GM23338 (cell line): ENCODE measurements around the gene ACOT13. TPM values are rescaled to one million over a fixed set of nuclear protein-coding genes. Genes with fewer than 3 reads are reported as not detected.

Experiments used
- ATAC-seq: fragments of 200-7000 bp; cut with Tn5 transposase; 3 replicates; pipeline ENCODE4 v1.9.1; 2020
- DNase-seq: peaks from one replicate; pipeline ENCODE4 v3.0.0-alpha.2; 2015; ENCODE audit warnings: low spot score
- H2AFZ ChIP-seq: fragments of 200-600 bp; sonication (generic); 2 replicates; pipeline ENCODE4 v1.8.0; 2016; ENCODE audit warnings: antibody characterized with exemption, mild to moderate bottlenecking, moderate library complexity
- H3F3A ChIP-seq: fragments of 200-600 bp; sonication (generic); replicated peaks from 2 replicates; pipeline ENCODE4 v1.8.0; 2017; ENCODE audit warnings: antibody characterized with exemption, mixed run types, low read depth
- H3K27ac ChIP-seq: fragments of 200-600 bp; sonication (generic); 2 replicates; pipeline ENCODE4 v1.6.1; 2016; ENCODE audit warnings: low read depth
- H3K27me3 ChIP-seq: fragments of 200-600 bp; sonication (generic); 2 replicates; pipeline ENCODE4 v1.8.0; 2016; ENCODE audit warnings: mild to moderate bottlenecking, mixed run types, moderate library complexity; ENCODE audit not compliant: insufficient read depth
- H3K36me3 ChIP-seq: fragments of 200-600 bp; sonication (generic); 2 replicates; pipeline ENCODE4 v1.8.0; 2016; ENCODE audit warnings: mild to moderate bottlenecking; ENCODE audit not compliant: insufficient read depth
- H3K4me1 ChIP-seq: fragments of 200-600 bp; sonication (generic); 2 replicates; pipeline ENCODE4 v1.8.0; 2016; ENCODE audit warnings: mild to moderate bottlenecking, moderate library complexity; ENCODE audit not compliant: insufficient read depth
- H3K4me2 ChIP-seq: fragments of 200-600 bp; sonication (generic); 2 replicates; pipeline ENCODE4 v1.7.1; 2017; ENCODE audit warnings: mixed run types
- H3K4me3 ChIP-seq: fragments of 200-600 bp; sonication (generic); 2 replicates; pipeline ENCODE4 v1.6.1; 2016; ENCODE audit warnings: mixed run types
- H3K79me2 ChIP-seq: fragments of 200-600 bp; sonication (generic); replicated peaks from 2 replicates; pipeline ENCODE4 v1.8.0; 2017; ENCODE audit warnings: mild to moderate bottlenecking; ENCODE audit not compliant: insufficient read depth
- H3K9me2 ChIP-seq: fragments of 200-600 bp; sonication (generic); 2 replicates; pipeline ENCODE4 v1.8.0; 2017; ENCODE audit not compliant: insufficient read depth
- H4K20me1 ChIP-seq: fragments of 200-600 bp; sonication (generic); replicated peaks from 2 replicates; pipeline ENCODE4 v1.8.0; 2017; ENCODE audit warnings: mild to moderate bottlenecking; ENCODE audit not compliant: insufficient read depth
- H3K27ac Mint-ChIP-seq: 2 replicates; pipeline ENCODE4 v1.8.0; 2020; ENCODE audit warnings: inconsistent platforms, mild to moderate bottlenecking, moderate library complexity, mixed read lengths
- H3K27me3 Mint-ChIP-seq: 3 replicates; pipeline ENCODE4 v1.8.0; 2022; ENCODE audit warnings: low read depth, mild to moderate bottlenecking, moderate library complexity, mixed read lengths, inconsistent platforms; ENCODE audit not compliant: insufficient read depth, poor library complexity
- H3K36me3 Mint-ChIP-seq: 3 replicates; pipeline ENCODE4 v1.8.0; 2021; ENCODE audit warnings: low read depth, mild to moderate bottlenecking, inconsistent platforms, moderate library complexity, mixed read lengths
- H3K4me1 Mint-ChIP-seq: 3 replicates; pipeline ENCODE4 v1.8.0; 2020; ENCODE audit warnings: mild to moderate bottlenecking, inconsistent platforms, mixed read lengths
- H3K4me3 Mint-ChIP-seq: 3 replicates; pipeline ENCODE4 v1.8.0; 2021; ENCODE audit warnings: moderate library complexity, mild to moderate bottlenecking, inconsistent platforms, mixed read lengths
- H3K9me3 Mint-ChIP-seq: 3 replicates; pipeline ENCODE4 v1.8.0; 2020; ENCODE audit warnings: moderate library complexity, mild to moderate bottlenecking, inconsistent platforms, mixed read lengths
- CREB1 ChIP-seq: fragments of 250-450 bp; sonication (Bioruptor Pico); IDR thresholded peaks from 2 replicates; pipeline ENCODE4 v1.5.0; 2020; ENCODE audit warnings: low read depth, mild to moderate bottlenecking, moderate library complexity
- ETS1 ChIP-seq: IDR thresholded peaks from 2 replicates; pipeline ENCODE4 v1.6.1; 2016; ENCODE audit warnings: antibody characterized with exemption
- EZH2 ChIP-seq: fragments of 200-600 bp; sonication (generic); IDR thresholded peaks from one replicate; pipeline ENCODE4 v1.8.0; 2017; ENCODE audit warnings: antibody characterized with exemption, mild to moderate bottlenecking, low read depth; ENCODE audit not compliant: unreplicated experiment
- EZH2phosphoT487 ChIP-seq: fragments of 200-600 bp; sonication (generic); IDR thresholded peaks from one replicate; pipeline ENCODE4 v1.8.1; 2018; ENCODE audit warnings: antibody characterized with exemption; ENCODE audit not compliant: unreplicated experiment
- JUNB ChIP-seq: IDR thresholded peaks from one replicate; pipeline ENCODE4 v1.6.1; 2016; ENCODE audit warnings: antibody characterized with exemption; ENCODE audit not compliant: unreplicated experiment
- NANOG ChIP-seq: IDR thresholded peaks from 2 replicates; pipeline ENCODE4 v1.6.1; 2016; ENCODE audit warnings: antibody characterized with exemption, borderline replicate concordance
- POLR2AphosphoS5 ChIP-seq: IDR thresholded peaks from 2 replicates; pipeline ENCODE4 v1.6.1; 2016; ENCODE audit warnings: antibody characterized with exemption, low read depth
- STAT1 ChIP-seq: IDR thresholded peaks from one replicate; pipeline ENCODE4 v1.6.1; 2016; ENCODE audit warnings: antibody characterized with exemption; ENCODE audit not compliant: unreplicated experiment
- ZNF114 ChIP-seq: fragments of 250-450 bp; sonication (Bioruptor Pico); IDR thresholded peaks from 2 replicates; pipeline ENCODE4 v1.5.0; 2020; ENCODE audit warnings: mild to moderate bottlenecking, moderate library complexity
- ZNF331 ChIP-seq: fragments of 250-450 bp; sonication (Bioruptor Pico); IDR thresholded peaks from 2 replicates; pipeline ENCODE4 v1.5.0; 2020; ENCODE audit warnings: low read depth, mild to moderate bottlenecking, moderate library complexity
- polyA plus RNA-seq: library from polyadenylated mRNA; unstranded; fragments of >200 nt; fragmentation: Nextera tagmentation; extraction: Ambion mirVana; gene quantifications from 2 replicates; pipeline ENCODE4 v1.2.1, GENCODE V29; 2016
- total RNA-seq: library from RNA; depleted of rRNA; stranded (reverse); fragments of >200 nt; shearing (Covaris generic); gene quantifications from 2 replicates; pipeline ENCODE4 v1.2.3, GENCODE V29; 2014
- TF ChIP-seq, protein P1 (sequence below): fragments of 250-450 bp; sonication (Bioruptor Pico); IDR thresholded peaks from 2 replicates; pipeline ENCODE4 v1.5.0; 2020; ENCODE audit warnings: mild to moderate bottlenecking, moderate library complexity
- TF ChIP-seq, protein P2 (sequence below), 2 experiments: fragments of 200-600 bp in 1 of 2; sonication (generic) in 1 of 2; conservative IDR thresholded peaks; 2 replicates each; pipeline versions ENCODE4 v1.5.1 to v1.6.1; 2016 to 2017; ENCODE audit warnings: antibody characterized with exemption in 2 of 2, low read depth in 2 of 2, mild to moderate bottlenecking in 2 of 2, moderate library complexity in 1 of 2
- TF ChIP-seq, protein P3 (sequence below): IDR thresholded peaks from one replicate; pipeline ENCODE4 v1.6.1; 2018; ENCODE audit warnings: antibody characterized with exemption; ENCODE audit not compliant: unreplicated experiment

ACOT13 gene
- total and polyA plus RNA-seq, 2 experiments from 2014 or later, result 17.8 to 175 TPM

DNA sequence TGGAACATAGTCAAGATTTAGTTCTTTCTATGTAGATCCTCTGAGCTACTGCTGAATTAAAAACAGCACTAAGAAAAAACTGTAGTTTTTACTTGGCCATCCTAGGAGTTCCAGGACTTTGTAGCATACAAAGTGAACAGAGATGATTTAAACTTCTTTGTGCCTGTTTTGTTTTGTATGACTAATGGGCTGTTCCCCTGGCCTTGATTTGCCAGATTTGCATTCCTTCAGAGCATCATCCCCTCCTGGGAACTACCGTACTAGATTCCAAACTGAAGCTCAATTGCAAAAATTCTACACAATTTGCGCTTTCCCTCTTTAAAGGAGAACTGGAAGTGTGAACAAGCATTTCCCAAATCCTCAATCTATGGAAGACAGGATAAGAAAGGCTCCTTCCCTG, 23.1 kb downstream of the ACOT13 start:
- H3K9me2 ChIP-seq, result no peaks in the 10 kb centered on the region
- H3K4me2 ChIP-seq, result no peak overlapping the region
- no peak overlapping the region for H2AFZ ChIP-seq
- H3F3A ChIP-seq, result peaks cover 1% of the 10 kb centered on the region; the same call in 1 of the 2 replicates
- peaks cover 13% of the 10 kb centered on the region for H3K79me2 ChIP-seq
- H3K4me3 ChIP-seq, result no peak overlapping the region
- Mint-ChIP-seq H3K4me1 (peaks cover 17% of the 10 kb centered on the region), H3K36me3 (peaks cover 17% of the 10 kb centered on the region), H3K27me3 (no peaks in the 10 kb centered on the region), H3K9me3 (no peaks in the 10 kb centered on the region), H3K4me3 (no peak overlapping the region), H3K27ac (peak overlapping the region; percentile 60; the same call in 1 of the 2 replicates)
- no peak for TF ChIP-seq ZNF114
- TF ChIP-seq, protein P1, sequence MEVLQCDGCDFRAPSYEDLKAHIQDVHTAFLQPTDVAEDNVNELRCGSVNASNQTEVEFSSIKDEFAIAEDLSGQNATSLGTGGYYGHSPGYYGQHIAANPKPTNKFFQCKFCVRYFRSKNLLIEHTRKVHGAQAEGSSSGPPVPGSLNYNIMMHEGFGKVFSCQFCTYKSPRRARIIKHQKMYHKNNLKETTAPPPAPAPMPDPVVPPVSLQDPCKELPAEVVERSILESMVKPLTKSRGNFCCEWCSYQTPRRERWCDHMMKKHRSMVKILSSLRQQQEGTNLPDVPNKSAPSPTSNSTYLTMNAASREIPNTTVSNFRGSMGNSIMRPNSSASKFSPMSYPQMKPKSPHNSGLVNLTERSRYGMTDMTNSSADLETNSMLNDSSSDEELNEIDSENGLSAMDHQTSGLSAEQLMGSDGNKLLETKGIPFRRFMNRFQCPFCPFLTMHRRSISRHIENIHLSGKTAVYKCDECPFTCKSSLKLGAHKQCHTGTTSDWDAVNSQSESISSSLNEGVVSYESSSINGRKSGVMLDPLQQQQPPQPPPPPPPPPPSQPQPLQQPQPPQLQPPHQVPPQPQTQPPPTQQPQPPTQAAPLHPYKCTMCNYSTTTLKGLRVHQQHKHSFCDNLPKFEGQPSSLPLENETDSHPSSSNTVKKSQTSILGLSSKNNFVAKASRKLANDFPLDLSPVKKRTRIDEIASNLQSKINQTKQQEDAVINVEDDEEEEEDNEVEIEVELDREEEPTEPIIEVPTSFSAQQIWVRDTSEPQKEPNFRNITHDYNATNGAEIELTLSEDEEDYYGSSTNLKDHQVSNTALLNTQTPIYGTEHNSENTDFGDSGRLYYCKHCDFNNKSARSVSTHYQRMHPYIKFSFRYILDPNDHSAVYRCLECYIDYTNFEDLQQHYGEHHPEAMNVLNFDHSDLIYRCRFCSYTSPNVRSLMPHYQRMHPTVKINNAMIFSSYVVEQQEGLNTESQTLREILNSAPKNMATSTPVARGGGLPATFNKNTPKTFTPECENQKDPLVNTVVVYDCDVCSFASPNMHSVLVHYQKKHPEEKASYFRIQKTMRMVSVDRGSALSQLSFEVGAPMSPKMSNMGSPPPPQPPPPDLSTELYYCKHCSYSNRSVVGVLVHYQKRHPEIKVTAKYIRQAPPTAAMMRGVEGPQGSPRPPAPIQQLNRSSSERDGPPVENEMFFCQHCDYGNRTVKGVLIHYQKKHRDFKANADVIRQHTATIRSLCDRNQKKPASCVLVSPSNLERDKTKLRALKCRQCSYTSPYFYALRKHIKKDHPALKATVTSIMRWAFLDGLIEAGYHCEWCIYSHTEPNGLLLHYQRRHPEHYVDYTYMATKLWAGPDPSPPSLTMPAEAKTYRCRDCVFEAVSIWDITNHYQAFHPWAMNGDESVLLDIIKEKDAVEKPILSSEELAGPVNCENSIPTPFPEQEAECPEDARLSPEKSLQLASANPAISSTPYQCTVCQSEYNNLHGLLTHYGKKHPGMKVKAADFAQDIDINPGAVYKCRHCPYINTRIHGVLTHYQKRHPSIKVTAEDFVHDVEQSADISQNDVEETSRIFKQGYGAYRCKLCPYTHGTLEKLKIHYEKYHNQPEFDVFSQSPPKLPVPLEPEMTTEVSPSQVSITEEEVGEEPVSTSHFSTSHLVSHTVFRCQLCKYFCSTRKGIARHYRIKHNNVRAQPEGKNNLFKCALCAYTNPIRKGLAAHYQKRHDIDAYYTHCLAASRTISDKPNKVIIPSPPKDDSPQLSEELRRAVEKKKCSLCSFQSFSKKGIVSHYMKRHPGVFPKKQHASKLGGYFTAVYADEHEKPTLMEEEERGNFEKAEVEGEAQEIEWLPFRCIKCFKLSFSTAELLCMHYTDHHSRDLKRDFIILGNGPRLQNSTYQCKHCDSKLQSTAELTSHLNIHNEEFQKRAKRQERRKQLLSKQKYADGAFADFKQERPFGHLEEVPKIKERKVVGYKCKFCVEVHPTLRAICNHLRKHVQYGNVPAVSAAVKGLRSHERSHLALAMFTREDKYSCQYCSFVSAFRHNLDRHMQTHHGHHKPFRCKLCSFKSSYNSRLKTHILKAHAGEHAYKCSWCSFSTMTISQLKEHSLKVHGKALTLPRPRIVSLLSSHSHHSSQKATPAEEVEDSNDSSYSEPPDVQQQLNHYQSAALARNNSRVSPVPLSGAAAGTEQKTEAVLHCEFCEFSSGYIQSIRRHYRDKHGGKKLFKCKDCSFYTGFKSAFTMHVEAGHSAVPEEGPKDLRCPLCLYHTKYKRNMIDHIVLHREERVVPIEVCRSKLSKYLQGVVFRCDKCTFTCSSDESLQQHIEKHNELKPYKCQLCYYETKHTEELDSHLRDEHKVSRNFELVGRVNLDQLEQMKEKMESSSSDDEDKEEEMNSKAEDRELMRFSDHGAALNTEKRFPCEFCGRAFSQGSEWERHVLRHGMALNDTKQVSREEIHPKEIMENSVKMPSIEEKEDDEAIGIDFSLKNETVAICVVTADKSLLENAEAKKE (CRISPR knock-in tag), result no peak
- TF ChIP-seq, protein P2, sequence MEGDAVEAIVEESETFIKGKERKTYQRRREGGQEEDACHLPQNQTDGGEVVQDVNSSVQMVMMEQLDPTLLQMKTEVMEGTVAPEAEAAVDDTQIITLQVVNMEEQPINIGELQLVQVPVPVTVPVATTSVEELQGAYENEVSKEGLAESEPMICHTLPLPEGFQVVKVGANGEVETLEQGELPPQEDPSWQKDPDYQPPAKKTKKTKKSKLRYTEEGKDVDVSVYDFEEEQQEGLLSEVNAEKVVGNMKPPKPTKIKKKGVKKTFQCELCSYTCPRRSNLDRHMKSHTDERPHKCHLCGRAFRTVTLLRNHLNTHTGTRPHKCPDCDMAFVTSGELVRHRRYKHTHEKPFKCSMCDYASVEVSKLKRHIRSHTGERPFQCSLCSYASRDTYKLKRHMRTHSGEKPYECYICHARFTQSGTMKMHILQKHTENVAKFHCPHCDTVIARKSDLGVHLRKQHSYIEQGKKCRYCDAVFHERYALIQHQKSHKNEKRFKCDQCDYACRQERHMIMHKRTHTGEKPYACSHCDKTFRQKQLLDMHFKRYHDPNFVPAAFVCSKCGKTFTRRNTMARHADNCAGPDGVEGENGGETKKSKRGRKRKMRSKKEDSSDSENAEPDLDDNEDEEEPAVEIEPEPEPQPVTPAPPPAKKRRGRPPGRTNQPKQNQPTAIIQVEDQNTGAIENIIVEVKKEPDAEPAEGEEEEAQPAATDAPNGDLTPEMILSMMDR (conservative IDR thresholded peaks at IDR 0.05; ENCODE audit: low read depth in 2 of 2), result no peak
- TF ChIP-seq, protein P3, sequence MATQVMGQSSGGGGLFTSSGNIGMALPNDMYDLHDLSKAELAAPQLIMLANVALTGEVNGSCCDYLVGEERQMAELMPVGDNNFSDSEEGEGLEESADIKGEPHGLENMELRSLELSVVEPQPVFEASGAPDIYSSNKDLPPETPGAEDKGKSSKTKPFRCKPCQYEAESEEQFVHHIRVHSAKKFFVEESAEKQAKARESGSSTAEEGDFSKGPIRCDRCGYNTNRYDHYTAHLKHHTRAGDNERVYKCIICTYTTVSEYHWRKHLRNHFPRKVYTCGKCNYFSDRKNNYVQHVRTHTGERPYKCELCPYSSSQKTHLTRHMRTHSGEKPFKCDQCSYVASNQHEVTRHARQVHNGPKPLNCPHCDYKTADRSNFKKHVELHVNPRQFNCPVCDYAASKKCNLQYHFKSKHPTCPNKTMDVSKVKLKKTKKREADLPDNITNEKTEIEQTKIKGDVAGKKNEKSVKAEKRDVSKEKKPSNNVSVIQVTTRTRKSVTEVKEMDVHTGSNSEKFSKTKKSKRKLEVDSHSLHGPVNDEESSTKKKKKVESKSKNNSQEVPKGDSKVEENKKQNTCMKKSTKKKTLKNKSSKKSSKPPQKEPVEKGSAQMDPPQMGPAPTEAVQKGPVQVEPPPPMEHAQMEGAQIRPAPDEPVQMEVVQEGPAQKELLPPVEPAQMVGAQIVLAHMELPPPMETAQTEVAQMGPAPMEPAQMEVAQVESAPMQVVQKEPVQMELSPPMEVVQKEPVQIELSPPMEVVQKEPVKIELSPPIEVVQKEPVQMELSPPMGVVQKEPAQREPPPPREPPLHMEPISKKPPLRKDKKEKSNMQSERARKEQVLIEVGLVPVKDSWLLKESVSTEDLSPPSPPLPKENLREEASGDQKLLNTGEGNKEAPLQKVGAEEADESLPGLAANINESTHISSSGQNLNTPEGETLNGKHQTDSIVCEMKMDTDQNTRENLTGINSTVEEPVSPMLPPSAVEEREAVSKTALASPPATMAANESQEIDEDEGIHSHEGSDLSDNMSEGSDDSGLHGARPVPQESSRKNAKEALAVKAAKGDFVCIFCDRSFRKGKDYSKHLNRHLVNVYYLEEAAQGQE, result no peak
- TF ChIP-seq STAT1, result no peak
- TF ChIP-seq ETS1, result no peak
- no peak for TF ChIP-seq ZNF331 (CRISPR knock-in tag)
- no peak for TF ChIP-seq POLR2AphosphoS5
- no peak for TF ChIP-seq EZH2
- TF ChIP-seq JUNB, result no peak
- no peak for TF ChIP-seq CREB1 (CRISPR knock-in tag)
- no peak for TF ChIP-seq NANOG
- TF ChIP-seq EZH2phosphoT487, result no peak
- no peak for ATAC-seq
- H3K4me1 ChIP-seq, result peaks cover 1% of the 10 kb centered on the region
- H3K36me3 ChIP-seq, result no peaks in the 10 kb centered on the region; the same call in 1 of the 2 replicates
- H4K20me1 ChIP-seq, result no peaks in the 10 kb centered on the region; the same call in 1 of the 2 replicates
- H3K27me3 ChIP-seq, result no peaks in the 10 kb centered on the region
- H3K27ac ChIP-seq, result no peak overlapping the region
- DNase-seq, result no peak
